Measurements from ENCODE around the gene FLNA. TPM values are rescaled to one million over a fixed set of nuclear protein-coding genes. Genes with fewer than 3 reads are reported as not detected.

Gene FLNA
- total and polyA plus RNA-seq, 2 donors (not counting 3 experiments of a cell fraction or from before 2014, with no cell fraction given), result 658 to 1,474 TPM

GRCh38 chrX:154332561-154332960 lies 41.9 kb downstream of the FLNA start:
- Histone ChIP-seq H3K36me3 (ENCODE audit: control insufficient read depth in 2 of 2, extremely low read depth in 1 of 2, insufficient read depth in 2 of 2, low read length in 2 of 2) (no peaks in the 10 kb centered on the region), H3K9ac (replicated peaks; ENCODE audit: extremely low read depth, insufficient read depth, low read length) (no peak overlapping the region), H3K9me1 (replicated peaks; ENCODE audit: control insufficient read depth, extremely low read depth, insufficient read depth, low read length) (no peaks in the 10 kb centered on the region), H2AFZ (ENCODE audit: low read depth, low read length) (no peak overlapping the region), H4K20me1 (replicated peaks; ENCODE audit: control insufficient read depth, extremely low read depth, insufficient read depth, low read length) (no peaks in the 10 kb centered on the region), H3K4me3 (replicated peaks in 1 of 3; ENCODE audit: insufficient read depth in 1 of 3, low read depth in 1 of 3, low read length in 3 of 3) (no peak overlapping the region), H3K4me2 (ENCODE audit: insufficient read depth, low read length) (no peak overlapping the region), H3K9me3 (replicated peaks; ENCODE audit: control insufficient read depth, insufficient read depth, low read length) (no peaks in the 10 kb centered on the region), H3K27ac (ENCODE audit: insufficient read depth, low read depth, low read length) (no peak overlapping the region), H3K4me1 (ENCODE audit: control insufficient read depth, extremely low read depth, insufficient read depth, low read length) (peaks cover 17% of the 10 kb centered on the region), H3K79me2 (ENCODE audit: control insufficient read depth, insufficient read depth, low read length) (no peaks in the 10 kb centered on the region), H3K27me3 (ENCODE audit: control insufficient read depth in 2 of 2, insufficient read depth in 2 of 2, low read length in 2 of 2) (no peaks in the 10 kb centered on the region)
- no TSS peak for BruUV-seq (replicated peaks)
- CTCF ChIA-PET, result no interaction called here
- DNase-seq (ENCODE audit: low read depth, low spot score) (no peak), FAIRE-seq (no peak)
- no peak for TF ChIP-seq POLR2A (IDR thresholded peaks at IDR 0.05; ENCODE audit: low read depth, low read length)
- TF ChIP-seq GATA2 (IDR thresholded peaks at IDR 0.05; ENCODE audit: insufficient read depth, insufficient read length, low read depth, low read length), result no peak
- no peak for TF ChIP-seq JUN (IDR thresholded peaks at IDR 0.05; ENCODE audit: borderline replicate concordance, insufficient read depth, insufficient read length, low read depth)
- TF ChIP-seq FOS (IDR thresholded peaks at IDR 0.05; ENCODE audit: borderline replicate concordance, insufficient read depth, low read length), result no peak
- no peak for TF ChIP-seq MAX (IDR thresholded peaks at IDR 0.05; ENCODE audit: insufficient read depth, insufficient read length)
- TF ChIP-seq, protein P1, sequence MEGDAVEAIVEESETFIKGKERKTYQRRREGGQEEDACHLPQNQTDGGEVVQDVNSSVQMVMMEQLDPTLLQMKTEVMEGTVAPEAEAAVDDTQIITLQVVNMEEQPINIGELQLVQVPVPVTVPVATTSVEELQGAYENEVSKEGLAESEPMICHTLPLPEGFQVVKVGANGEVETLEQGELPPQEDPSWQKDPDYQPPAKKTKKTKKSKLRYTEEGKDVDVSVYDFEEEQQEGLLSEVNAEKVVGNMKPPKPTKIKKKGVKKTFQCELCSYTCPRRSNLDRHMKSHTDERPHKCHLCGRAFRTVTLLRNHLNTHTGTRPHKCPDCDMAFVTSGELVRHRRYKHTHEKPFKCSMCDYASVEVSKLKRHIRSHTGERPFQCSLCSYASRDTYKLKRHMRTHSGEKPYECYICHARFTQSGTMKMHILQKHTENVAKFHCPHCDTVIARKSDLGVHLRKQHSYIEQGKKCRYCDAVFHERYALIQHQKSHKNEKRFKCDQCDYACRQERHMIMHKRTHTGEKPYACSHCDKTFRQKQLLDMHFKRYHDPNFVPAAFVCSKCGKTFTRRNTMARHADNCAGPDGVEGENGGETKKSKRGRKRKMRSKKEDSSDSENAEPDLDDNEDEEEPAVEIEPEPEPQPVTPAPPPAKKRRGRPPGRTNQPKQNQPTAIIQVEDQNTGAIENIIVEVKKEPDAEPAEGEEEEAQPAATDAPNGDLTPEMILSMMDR (IDR thresholded peaks at IDR 0.05; ENCODE audit: extremely low read depth in 1 of 2, insufficient read depth in 1 of 2, low read depth in 1 of 2, low read length in 2 of 2), result no peak
- TF ChIP-seq MYC (IDR thresholded peaks at IDR 0.05; ENCODE audit: low read depth, low read length), result no peak
- no peak for TF ChIP-seq POLR2AphosphoS5 (IDR thresholded peaks at IDR 0.05; ENCODE audit: insufficient read depth, low read depth, low read length)
- TF ChIP-seq EZH2 (IDR thresholded peaks at IDR 0.05; ENCODE audit: borderline replicate concordance, low read depth, low read length, severe bottlenecking), result no peak
- dilution Hi-C loops (cut with MboI; ENCODE audit: extremely low pct_ligation_motif_present, low sequenced_read_pairs), result no loop called here
- POLR2A ChIA-PET, result no interaction called here
- intact Hi-C loops (cut with micrococcal nuclease), result no loop called here
